ENCODE data around the gene FYCO1.

The FYCO1 gene

DNA sequence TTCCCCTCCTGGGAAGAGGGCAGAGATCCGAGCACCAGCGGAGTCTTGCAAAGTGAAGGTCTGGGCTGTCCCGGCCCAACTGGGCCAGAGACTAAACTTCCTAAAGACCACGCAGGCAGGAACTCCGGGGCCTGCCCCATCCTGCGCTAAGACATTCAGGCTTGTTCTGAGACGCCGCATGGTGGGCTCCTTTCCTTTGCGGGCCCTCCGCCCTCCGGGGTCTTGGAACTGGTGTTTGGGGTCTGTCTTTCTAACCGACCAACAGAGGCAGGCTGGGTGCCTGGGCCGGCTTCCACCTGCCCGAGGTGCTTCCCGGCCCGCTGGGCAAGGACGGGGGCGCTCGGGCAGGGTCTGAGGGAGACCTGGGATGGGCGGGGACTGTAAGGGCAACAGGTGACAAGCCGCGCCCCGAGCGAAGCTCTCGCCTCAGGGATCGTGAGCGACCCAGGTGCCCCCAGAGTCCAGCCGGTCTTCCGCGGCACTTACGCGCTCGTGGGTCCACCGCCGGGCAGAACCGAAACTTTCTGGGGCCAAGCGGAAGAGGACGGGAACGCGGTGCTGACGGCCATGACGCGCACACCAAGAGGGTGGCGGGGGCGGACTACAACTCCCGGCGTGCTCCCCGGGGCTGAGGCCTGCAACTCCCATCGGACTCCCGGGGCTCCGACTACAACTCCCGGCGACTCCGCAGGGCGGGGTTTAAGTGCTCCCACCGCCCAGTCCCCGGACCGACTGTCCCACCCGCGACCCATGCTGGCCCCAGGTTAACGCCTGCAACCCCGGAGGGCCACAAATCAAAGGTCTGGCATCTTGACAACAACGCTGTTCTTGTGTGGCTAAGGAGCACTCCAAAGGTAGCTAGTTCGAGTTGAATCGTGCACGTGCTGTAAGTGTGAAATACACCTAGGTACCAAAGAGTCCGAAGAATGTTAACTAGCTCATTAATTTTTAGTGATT is at the start of gene FYCO1:
FYCO1 (minus strand) TSS at position 589 of the 957 bp plus-strand sequence. CDS start 10,914 bp downstream, outside the sequence.
- TF ChIP-seq GATA3 (IDR thresholded peaks at IDR 0.05; ENCODE audit: low read depth, low read length) (no peak), GATA2 (IDR thresholded peaks at IDR 0.05; ENCODE audit: low read depth, low read length) (no peak)

DNA sequence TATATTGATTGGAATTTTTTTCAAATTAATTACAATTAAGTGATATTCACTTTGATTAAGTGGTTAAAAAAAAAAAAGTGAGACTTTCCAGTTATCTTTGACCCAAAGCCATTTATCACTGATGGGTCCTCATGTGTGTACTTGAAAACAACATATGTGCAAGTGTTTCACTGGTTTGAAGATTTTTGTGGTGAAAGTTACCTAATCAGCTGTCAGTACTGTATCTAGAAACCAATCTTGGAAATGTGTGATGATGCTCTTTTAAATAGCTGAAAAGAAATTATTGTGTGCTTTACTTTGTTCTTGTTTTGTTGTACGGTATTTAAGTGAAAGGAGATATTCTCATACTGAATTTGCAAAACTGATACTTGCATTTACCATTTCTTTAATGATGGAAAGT is 43.3 kb upstream of the FYCO1 start:
- TF ChIP-seq GATA3 (IDR thresholded peaks at IDR 0.05; ENCODE audit: low read depth, low read length) (no peak), GATA2 (IDR thresholded peaks at IDR 0.05; ENCODE audit: low read depth, low read length) (no peak)

DNA sequence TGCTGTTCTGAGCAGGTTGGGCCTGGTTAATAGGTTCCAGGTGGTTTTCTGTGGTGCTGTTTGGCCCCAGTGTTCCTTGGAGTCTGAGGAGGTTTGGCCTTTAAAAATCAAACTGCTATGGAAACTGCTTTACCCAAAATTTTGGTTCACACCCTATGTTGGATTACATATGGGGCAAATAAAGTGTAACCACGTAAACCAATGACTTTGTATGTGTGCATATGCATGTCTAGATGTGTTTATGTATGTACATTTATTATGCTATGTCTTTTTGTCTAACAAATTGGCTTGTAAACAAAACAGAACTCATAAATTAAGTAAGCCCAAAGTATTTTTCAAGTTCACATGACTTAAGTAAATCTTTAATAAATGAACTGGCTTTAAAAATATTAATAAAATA is 40.6 kb upstream of the FYCO1 start:
- TF ChIP-seq GATA2 (IDR thresholded peaks at IDR 0.05; ENCODE audit: low read depth, low read length) = no peak
- TF ChIP-seq GATA3 (IDR thresholded peaks at IDR 0.05; ENCODE audit: low read depth, low read length) = no peak

DNA sequence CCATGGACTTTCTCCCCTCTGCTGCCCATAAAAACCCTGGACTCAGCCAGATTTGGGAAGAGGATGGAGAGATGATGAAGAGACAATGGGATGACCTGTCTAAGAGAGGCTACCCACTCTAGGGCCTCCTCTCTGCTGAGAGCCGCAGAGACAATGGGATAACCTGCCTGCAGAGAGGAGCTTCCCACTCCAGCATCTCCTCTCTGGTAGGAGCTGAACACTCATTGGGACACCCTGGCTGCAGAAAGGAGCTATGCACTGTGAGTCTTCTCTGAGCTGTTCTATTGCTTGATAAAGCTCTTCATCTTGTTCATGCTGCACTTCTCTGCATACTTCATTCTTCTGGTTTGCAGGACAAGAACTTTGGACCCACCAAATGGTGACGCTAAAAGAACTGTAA is 36.1 kb upstream of the FYCO1 start:
- no peak for TF ChIP-seq GATA2 (IDR thresholded peaks at IDR 0.05; ENCODE audit: low read depth, low read length)
- TF ChIP-seq GATA3 (IDR thresholded peaks at IDR 0.05; ENCODE audit: low read depth, low read length) = no peak

DNA sequence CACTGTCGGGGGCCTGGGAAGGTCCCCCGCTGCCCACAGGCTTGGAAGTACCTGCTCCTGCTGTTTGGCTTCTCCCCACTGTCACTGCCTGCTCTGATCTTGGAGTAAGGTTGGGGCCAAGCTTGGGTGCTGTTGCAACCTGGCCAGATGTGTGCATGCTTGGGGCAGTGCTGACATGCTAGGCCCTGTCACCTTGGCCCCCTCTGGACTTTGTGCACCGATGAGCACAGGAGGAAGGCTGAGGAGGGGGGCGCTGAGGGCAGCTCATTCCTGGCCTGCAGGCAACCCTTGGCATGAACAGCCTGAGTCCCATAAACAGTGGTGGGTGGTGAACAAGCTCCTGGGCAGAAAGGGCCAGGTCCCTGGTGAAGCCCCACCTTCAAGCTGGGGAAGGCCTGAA is 35.6 kb upstream of the FYCO1 start:
- TF ChIP-seq GATA3 (IDR thresholded peaks at IDR 0.05; ENCODE audit: low read depth, low read length) (no peak), GATA2 (IDR thresholded peaks at IDR 0.05; ENCODE audit: low read depth, low read length) (no peak)

DNA sequence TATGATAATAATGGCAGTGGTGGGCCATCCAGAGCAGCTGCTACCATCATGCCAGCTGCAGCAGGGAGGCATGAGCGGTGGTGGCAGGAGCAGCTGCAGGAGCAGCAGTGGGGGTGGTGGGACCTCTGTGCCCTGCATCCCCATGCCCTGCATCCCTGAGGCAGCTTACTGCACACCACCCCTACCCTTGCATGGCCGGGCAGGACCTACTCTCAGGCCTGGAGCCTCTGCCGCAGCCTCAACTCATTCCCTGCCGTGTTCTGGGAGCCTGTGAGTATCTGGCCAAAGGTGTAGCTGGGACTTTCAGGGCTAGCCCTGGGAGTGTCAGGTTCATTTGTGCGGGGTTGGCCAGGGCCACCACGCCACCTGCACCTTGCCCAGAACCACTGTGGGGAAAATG is 35.0 kb upstream of the FYCO1 start:
- no peak for TF ChIP-seq GATA2 (IDR thresholded peaks at IDR 0.05; ENCODE audit: low read depth, low read length)
- TF ChIP-seq GATA3 (IDR thresholded peaks at IDR 0.05; ENCODE audit: low read depth, low read length) = no peak

DNA sequence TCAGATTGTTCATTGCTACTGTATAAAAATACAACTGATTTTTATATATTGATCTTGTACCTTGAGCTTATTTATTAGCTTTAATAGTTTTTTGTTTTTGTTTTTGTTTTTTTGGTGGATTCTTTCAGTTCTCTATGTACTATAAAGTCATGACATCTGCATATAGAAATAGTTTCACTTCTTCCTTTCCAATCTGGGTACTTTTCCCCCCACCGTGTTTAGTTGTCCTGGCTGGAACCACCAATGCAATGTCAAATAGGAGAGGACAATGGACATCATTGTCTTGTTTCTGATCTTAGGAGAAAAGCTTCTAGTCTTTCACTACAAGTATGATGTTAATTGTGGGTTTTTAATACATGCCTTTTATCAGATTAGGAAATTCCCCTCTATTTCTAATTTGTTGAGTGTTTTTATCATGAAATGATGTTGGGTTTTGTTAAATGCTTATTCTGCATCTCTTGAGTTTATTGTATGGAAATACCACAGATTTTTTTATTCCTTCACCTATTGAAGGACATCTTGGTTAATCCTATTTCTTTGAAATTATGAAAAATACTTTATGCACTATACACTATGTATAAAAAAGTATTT is 34.4 kb upstream of the FYCO1 start:
- TF ChIP-seq GATA2 (IDR thresholded peaks at IDR 0.05; ENCODE audit: low read depth, low read length) (no peak), GATA3 (IDR thresholded peaks at IDR 0.05; ENCODE audit: low read depth, low read length) (no peak)

DNA sequence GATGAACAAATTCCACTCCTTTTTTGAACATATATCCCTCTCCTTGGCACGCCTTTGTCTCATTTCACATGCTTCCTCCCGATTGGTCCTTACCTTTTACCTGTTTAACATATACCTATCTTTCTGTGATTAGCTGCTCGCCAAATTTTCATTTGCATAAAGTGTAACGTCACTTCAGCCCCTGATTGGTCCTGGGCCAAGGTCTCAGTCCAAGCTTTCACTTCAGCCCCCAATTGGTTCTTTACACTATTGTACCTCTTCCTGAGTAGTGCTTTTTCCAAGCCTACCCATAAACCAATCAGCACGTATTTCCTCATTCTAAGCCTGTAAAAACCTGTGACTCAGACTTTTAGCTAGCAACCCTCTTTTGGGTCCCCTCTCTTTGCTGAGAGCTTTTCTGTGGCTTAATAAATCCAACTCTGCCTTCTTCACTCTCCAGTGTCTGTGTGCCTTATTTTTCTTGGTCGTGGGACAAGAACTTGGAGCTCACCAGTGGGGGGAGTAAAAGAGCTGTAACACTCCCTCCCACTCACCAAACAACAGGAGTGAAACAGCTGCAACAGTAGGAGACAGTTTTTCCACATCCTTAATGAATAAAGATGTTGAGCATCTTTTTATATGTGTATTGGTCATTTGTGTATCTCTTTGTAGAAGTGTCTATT is 32.2 kb upstream of the FYCO1 start:
- no peak for TF ChIP-seq GATA3 (IDR thresholded peaks at IDR 0.05; ENCODE audit: low read depth, low read length)
- TF ChIP-seq GATA2 (IDR thresholded peaks at IDR 0.05; ENCODE audit: low read depth, low read length) = no peak

DNA sequence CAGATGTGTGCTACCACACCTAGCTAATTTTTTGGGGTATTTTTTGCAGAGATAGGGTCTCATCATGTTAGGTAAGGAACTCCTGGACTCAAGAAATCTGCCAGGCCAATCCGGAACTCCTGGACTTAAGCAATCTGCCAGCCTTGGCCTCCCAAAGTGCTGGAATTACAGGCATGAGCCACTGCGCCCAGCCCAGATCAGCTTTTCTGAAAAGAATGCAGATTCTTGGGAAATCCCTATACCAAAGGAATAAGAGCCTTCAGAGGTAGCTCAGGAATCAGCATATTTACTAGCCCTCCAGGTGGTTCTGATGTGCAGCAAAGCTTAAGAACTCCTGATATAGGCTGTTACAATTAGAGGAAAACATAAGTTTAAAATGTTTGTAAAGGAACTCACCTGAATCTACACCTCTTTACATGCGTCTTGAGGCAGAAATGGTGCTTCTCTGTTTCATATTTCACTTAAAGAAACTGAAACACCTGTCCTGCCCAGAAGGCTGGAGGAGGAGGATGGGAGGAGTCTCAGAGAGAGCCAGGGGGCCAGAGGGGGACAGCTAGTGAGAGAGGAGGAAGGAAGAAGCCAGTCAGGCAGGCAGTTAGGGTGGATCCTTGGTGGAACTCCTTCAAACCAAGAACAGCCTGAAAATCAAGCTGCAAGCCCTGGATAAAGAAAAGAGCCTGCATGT is 31.5 kb upstream of the FYCO1 start, which contains the start of gene XCR1:
XCR1 (minus strand) TSS at position 463 of the 685 bp plus-strand sequence. CDS start 5,536 bp downstream, outside the sequence.
- no peak for TF ChIP-seq GATA2 (IDR thresholded peaks at IDR 0.05; ENCODE audit: low read depth, low read length)
- no peak for TF ChIP-seq GATA3 (IDR thresholded peaks at IDR 0.05; ENCODE audit: low read depth, low read length)

DNA sequence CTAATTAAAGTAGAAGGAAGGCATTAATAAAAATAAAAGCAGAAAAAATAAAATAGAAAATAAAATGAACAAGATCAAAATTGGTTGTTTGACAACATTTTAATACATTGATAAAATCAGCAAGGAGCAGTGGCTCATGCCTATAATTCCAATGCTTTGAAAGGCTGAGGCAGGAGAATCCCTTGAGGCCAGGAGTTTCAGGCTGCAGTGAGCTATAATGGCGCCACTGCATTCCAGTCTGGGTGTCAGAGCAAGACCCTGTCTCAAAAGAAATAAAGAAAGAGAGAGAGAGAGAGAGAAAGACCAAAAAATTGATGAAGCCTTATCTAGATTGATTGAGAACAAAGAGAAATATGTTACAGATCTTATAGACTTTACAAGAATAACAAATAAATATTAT is 29.5 kb upstream of the FYCO1 start:
- TF ChIP-seq GATA2 (IDR thresholded peaks at IDR 0.05; ENCODE audit: low read depth, low read length) = no peak
- no peak for TF ChIP-seq GATA3 (IDR thresholded peaks at IDR 0.05; ENCODE audit: low read depth, low read length)

DNA sequence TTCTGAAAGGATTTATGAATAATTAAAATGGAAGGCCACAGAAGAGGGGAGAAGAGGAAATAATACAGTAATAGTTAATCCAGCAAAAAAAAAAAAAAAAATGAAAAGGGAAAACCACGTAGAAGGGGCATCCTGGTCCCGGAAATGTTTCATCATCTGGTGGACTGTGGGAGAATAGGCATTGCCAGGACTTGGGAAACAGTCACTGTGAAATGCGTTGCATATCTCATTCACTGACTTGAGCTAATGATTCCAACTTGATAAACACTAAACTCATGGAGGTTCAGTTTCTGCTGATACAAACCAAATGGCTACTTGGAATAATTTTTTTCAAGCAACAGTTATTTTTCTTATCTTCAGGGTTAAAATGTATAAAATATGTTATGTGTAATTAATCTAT is 28.5 kb upstream of the FYCO1 start:
- TF ChIP-seq GATA2 (IDR thresholded peaks at IDR 0.05; ENCODE audit: low read depth, low read length) (no peak), GATA3 (IDR thresholded peaks at IDR 0.05; ENCODE audit: low read depth, low read length) (no peak)

DNA sequence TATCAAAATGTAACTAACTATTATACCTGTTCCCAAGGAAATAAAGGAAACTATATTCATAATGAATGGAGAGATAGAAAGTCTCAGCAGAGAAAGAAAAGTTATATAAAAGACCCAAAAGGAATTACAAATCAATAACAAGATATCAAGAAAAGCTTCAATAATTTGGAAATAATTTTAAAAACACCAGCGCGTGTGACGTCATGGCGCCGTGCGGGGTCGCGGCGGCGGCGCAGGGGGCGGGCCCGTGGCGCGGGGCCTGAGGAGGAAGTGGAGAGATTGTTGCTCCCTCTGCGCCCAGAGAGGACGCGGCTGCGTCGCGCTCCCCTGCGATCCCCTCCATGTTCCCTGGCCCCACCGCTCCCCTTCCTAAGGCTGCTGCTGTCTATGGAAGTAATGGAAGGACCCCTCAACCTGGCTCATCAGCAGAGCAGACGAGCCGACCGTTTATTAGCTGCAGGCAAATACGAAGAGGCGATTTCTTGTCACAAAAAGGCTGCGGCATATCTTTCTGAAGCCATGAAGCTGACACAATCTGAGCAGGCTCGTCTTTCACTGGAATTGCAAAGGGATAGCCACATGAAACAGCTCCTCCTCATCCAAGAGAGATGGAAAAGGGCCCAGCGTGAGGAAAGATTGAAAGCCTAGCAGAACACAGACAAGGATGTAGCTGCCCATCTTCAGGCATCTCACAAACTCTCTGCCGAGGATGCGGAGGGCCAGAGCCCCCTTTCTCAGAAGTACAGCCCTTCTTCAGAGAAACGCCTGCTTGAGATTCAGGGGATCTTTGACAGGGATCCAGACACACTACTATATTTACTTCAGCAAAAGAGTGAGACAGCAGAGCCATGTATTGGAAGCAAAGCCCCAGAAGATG is 27.5 kb upstream of the FYCO1 start:
- no peak for TF ChIP-seq GATA2 (IDR thresholded peaks at IDR 0.05; ENCODE audit: low read depth, low read length)
- TF ChIP-seq GATA3 (IDR thresholded peaks at IDR 0.05; ENCODE audit: low read depth, low read length) = no peak

DNA sequence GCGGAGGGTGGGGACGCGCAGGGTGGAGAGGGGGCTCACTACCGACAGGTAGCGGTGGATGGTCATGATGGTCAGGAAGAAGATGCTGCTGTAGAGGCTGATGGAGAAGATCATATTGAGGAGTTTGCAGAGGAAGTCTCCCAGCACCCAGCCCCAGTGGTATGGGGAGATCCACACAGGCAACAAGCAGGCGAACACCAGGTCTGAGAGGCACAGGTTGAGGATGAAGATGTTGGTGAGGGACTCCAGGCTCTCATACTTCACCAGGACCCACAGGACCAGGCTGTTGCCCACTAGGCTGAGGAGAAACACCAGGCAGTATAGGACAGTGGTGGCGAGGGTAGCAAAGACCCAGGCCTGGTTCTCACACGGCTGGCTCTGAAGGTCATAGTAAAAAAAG is 25.9 kb upstream of the FYCO1 start:
- TF ChIP-seq GATA3 (IDR thresholded peaks at IDR 0.05; ENCODE audit: low read depth, low read length) (no peak), GATA2 (IDR thresholded peaks at IDR 0.05; ENCODE audit: low read depth, low read length) (no peak)
